HG02642 (cell line): ENCODE data around the gene ARHGAP31.
"Not testable (repeated sequence)": the region's sequence is repeated elsewhere in the genome, so short reads cannot be mapped to it uniquely, and the experiment has no call there.

ENCODE experiments used
- ATAC-seq: cut with Tn5 transposase; IDR thresholded peaks from one replicate; pipeline ENCODE4 v1.9.1; 2021; ENCODE audit warnings: mild to moderate bottlenecking; ENCODE audit not compliant: unreplicated experiment, poor library complexity

ARHGAP31 gene

DNA sequence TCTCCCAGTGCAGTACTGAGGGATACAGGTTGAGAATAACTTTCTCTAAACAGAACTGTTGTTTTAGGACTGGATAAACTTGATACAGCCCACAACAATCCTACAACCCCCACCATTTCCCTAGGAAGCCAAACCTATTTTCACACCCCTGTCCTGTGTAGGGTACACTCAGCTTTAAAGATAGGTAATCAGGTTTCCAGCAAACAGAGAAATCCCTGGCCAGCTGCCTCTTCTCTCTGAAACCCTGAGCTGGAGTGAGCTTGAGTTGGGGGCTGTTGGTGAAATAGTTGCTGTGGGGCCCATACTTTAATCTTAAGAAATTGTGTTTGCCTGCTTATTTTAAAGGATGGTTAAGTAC lies 22.1 kb downstream of the ARHGAP31 start:
- ATAC-seq = no peak

DNA sequence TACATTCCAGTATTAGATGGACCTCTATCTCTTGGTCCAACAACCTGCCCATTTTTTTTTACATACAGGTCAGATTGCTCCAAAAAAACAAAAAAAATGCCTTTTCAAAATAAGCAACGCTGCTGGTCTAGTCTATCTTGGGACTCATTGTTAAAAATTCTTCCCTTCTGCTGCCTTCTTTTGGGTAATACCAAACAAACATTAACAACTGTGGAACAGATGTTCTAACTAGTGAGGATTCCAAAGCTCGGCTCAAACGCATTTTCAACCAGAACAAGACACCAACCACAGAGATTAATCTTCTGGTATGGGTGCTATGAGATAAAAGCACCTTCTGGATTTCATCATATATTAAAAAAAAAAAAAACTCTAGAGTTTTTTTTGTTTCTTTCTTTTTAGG lies 24.7 kb downstream of the ARHGAP31 start:
- ATAC-seq = no peak

DNA sequence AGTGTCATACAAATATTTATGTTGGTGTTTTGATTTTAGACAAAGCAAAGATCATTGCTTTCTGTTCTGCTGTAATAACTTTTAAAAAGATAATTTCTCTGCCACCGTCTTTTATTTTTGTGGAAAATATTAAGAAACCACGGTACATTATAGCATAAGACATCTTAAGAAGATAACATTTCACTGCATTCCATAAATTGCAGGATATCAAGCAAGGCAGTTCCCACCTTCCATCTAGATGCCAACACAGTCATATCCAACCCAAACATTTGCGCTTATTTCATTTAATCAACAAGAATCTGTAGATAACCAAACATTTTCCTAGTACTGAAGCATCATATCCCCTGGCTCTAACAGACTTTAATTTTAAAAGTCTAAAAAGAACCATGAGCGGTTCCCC lies 25.1 kb downstream of the ARHGAP31 start:
- no peak for ATAC-seq

- ATAC-seq = not testable (repeated sequence)
These were observed 26.6 kb downstream of the ARHGAP31 start for GRCh38 chr3:119320785-119321184.

DNA sequence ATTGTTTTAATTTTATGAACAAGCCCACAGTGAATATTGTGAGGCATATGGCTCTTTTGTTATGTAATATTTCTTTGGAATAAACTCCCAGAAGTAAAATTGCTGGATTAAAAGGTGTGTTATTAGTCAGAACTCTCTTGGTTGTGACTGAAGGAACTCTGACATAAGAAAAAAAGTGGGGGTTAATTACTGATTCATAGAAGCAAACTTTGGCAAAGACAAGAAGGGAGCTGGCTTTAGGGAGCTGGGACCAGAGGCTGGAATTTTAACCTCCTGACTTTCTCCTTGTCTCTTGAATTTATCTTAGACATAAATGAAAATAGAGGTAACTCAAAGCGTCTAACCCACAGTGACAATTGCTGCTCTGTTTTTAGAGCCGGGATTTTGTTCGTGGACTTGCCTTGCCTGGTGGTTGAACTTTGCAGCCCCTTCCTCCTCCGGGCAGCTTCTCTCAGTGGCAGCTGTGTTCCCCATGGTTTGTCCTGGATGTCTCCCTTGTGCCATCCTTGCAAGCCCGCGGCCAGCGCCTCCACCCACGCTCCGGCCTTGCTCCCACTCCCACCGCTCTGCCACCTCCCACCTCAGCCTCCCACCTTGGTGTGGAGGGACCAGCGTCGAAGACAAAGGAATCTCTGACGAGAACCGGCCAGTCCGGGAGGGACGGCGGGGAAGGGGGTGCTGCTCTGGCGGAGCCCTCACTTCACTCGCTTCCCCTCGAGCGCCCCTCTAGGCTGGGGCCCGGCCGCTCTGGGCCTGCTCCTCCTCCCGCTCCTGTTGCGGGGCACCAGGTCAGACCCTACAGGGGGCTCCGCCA lies 28.0 kb downstream of the ARHGAP31 start:
- ATAC-seq = peak; percentile 44

- ATAC-seq = peak; percentile 91
These were observed 28.9 kb downstream of the ARHGAP31 start for GRCh38 chr3:119322835-119323722.

DNA sequence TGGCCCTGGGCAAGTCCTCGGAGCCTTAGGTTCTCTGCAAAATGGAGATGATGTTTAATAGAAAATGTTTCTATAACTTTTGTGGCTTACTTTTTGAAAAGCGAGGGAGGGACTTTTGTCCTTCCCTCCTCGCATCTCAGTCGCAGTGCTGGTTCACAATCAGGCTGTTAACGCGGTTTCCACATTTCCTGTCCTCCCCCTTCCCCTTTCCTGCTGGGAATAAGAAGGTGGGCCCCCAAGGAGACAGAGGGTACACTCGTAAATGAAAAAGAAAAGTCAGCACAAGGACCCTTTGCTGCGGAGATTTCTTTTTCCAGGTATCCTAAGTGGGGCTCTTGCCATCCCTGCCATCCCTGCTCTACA lies 29.5 kb downstream of the ARHGAP31 start:
- no peak for ATAC-seq

DNA sequence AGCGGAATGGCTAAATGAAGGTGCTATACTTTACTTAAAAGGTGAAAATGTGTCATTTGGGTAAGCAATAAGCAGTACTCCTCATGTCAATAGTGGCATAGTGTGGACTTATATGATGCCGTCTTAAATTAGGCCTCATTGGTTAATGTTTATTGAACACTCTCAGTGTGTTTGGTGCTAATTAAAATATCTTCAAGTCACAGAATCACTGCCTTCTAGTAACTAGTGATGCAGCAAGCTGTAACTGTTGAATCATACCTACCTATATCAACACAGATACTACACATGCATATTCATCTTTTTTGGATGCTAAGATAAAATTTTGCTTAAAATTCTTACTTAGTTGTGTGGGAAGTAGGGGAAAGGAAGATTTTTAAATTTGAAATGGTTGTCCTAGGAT lies 30.7 kb downstream of the ARHGAP31 start:
- no peak for ATAC-seq

DNA sequence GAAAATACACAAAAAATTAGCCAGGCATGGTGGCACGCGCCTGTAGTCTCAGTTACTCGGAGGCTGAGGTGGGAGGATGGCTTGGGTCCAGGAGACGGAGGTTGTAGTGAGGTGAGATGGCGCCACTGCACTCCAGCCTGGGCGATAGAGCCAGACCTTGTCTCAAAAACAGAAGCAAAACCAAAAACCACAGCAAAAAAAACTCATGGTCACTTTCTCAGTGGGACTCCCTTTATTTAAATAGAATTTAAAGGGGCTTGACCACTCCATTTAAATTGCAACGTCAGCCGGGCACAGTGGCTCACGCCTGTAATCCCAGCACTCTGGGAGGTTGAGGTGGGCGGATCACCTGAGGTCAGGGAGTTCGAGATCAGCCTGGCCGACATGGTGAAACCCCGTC lies 32.8 kb downstream of the ARHGAP31 start:
- no peak for ATAC-seq

DNA sequence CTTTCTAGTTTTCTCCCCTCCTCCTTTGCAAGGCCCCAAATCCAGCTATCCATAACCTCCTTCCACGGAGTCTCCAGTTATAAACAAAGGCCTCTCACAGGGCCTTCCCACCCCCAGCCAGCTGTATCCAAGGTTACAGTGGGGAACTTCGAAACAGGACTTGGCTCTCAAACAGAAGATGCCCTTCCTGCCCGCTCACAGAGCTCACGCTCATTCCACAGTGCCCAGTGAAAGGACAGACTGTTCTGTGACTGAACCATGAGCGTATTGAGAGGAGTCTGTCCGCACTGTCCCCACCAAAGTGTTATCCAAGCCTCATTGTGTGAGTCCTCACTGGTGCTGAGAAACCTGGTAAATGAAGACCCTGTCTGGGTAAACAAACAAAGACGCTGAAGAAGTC lies 35.4 kb downstream of the ARHGAP31 start:
- ATAC-seq = no peak

- no peak for ATAC-seq
These were observed 36.0 kb downstream of the ARHGAP31 start for GRCh38 chr3:119330181-119330580.

GRCh38 chr3:119330858-119331257 lies 36.7 kb downstream of the ARHGAP31 start:
- no peak for ATAC-seq

GRCh38 chr3:119331661-119332060 lies 37.5 kb downstream of the ARHGAP31 start:
- no peak for ATAC-seq

- ATAC-seq = no peak
These were observed 39.8 kb downstream of the ARHGAP31 start for GRCh38 chr3:119333773-119334509.

GRCh38 chr3:119336823-119337222 lies 42.6 kb downstream of the ARHGAP31 start:
- ATAC-seq = no peak

DNA sequence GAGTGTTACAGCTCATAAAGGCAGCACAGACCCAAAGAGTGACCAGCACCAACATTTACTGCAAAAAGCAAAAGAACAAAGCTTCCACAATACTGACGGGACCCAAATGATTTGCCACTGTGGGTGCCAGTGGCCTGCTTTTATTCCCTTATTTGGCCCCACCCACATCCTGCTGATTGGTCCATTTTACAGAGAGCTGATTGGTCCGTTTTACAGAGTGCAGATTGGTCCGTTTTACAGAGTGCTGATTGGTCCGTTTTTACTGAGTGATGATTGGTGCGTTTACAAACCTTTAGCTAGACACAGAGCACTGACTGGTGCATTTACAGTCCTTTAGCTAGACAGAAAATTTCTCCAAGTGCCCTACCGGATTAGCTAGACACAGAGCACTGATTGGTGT lies 43.2 kb downstream of the ARHGAP31 start:
- not testable (repeated sequence) for ATAC-seq

DNA sequence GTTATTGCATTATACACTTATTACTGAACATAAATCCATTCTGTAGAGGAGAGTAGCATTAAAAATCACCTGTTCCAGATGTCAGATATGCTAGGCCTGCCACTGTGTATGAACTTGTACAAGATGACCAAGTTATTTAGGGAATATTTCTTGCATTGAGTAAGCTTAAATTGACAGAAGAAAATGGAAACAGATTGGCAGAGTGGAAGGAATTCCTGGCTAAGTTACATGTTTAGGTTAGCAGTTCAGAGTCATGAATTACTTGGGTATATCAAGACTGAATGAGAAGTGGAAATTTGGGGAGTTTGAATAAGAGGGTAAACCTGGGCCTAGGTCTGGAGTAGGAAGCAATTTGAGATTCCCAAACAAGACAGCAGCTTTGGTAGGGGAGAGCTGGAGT lies 44.6 kb downstream of the ARHGAP31 start:
- ATAC-seq = no peak

GRCh38 chr3:119340014-119340413 lies 45.8 kb downstream of the ARHGAP31 start:
- ATAC-seq = no peak

- no peak for ATAC-seq
These were observed 46.3 kb downstream of the ARHGAP31 start for GRCh38 chr3:119340446-119340845.

- no peak for ATAC-seq
These were observed 48.0 kb downstream of the ARHGAP31 start for GRCh38 chr3:119342176-119342575.

GRCh38 chr3:119343719-119344118 lies 49.5 kb downstream of the ARHGAP31 start:
- ATAC-seq = peak; percentile 81
